ENCODE results near the gene GART.

The GART gene

DNA sequence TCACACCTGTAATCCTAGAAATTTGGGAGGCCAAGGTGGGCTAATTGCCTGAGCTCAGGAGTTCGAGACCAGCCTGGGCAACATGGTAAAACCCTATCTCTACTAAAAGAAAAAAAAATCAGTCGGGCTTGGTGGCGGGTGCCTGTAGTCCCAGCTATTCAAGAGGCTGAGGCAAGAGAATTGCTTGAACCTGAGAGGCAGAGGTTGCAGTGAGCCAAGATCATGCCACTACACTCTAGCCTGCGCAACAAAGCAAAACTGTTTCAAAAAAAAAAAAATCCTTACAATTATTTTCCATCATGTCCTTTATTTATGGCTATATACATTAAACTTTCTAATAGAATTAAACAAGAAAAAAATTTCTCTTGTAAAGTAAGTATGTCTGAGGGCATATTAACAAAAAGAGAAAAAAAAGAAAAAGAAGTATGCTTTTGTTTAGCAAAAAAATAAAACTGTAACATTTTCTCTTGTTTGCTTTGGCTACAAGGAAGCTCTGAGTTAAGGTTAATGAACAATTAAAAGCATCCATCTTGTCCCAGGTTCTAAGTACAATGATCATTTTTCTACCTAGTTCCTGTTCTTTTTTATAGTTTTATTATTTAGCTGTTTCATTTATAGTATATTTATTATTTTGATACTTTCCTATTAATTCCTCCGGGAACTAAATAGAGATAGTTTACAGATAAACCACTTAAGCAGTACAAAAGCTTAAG lies 80.2 kb downstream of the GART start:
- DNase-seq (ENCODE audit: low read depth), result no peak

DNA sequence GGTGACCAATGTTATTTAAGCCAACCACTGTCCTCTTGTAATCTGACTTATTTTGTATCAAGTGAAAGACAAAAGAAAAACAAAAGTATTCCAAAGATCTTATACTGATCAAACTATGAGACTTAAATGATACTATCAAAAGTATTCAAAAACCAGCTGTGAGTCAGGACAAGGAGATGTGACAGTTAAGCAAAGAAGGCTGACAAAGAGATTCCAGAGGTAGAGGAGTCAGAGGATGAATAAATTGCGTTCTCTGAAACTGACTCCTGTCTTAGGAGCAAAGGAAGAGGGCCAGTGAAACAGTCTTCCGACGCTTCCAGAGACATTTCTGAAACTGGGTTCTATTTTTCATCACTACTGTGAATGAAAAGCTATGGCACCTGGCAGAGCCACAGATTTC lies 83.1 kb downstream of the GART start:
- no peak for DNase-seq (ENCODE audit: low read depth)

DNA sequence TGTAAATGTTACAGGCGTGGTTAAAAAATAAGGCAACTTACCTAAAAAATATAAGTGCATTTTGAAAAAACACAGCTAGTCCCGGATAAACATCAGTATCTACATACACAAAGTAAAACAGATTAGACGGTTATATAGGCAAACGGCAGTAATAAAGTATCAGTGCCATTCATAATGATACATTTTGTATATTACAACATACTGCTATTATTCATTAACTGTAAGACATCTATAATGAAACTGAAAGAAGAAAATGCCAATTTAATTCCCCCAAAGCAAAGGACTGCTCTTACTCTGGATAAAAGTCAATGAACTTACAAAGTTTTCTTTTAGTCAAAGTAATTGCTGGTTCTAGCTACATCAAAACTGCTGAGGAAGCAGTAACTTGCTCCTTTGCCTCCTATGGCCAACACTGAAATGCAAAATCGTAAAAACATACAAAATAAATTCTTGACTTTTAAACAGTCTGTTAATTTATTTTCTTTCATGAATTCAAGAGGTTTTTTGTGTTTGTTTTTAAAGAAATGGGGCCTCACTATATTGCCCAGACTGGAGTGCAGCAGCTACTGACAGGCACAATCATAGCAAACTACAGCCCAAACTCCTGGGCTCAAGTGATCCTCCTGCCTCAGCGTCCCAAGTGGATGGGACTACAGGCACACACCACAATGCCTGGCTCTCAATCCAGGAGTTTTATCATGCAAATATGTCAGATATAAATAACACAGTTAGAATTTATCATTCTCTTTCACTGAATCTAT lies 86.1 kb downstream of the GART start:
- DNase-seq (ENCODE audit: low read depth), result no peak
